ENCODE measurements around the gene KRTAP12-2.
"Not testable (repeated sequence)": the region's sequence is repeated elsewhere in the genome, so short reads cannot be mapped to it uniquely, and the experiment has no call there.

DNA sequence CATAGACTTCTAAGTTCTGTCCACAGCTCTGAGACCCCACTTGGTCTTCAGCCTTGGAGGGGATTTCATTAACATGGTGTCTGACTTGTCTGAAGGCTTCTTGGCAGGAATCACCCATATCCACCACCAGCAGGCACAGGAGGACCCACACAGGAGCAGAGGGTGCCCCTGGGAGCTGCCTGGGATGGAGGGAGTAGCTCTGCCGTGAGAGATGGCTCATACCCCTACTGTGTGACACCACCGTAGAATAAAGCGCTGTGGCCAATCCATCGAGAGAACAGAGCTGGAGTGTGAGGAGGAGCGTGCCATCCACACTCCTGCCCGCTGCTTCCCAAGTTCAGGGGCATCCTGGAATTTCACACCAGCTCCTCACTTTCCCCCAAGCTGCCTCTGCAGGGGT is 18.3 kb upstream of the KRTAP12-2 start:
- TF ChIP-seq, protein P1, sequence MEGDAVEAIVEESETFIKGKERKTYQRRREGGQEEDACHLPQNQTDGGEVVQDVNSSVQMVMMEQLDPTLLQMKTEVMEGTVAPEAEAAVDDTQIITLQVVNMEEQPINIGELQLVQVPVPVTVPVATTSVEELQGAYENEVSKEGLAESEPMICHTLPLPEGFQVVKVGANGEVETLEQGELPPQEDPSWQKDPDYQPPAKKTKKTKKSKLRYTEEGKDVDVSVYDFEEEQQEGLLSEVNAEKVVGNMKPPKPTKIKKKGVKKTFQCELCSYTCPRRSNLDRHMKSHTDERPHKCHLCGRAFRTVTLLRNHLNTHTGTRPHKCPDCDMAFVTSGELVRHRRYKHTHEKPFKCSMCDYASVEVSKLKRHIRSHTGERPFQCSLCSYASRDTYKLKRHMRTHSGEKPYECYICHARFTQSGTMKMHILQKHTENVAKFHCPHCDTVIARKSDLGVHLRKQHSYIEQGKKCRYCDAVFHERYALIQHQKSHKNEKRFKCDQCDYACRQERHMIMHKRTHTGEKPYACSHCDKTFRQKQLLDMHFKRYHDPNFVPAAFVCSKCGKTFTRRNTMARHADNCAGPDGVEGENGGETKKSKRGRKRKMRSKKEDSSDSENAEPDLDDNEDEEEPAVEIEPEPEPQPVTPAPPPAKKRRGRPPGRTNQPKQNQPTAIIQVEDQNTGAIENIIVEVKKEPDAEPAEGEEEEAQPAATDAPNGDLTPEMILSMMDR (IDR thresholded peaks at IDR 0.05): not testable (repeated sequence)
- TF ChIP-seq POLR2A (IDR thresholded peaks at IDR 0.05): not testable (repeated sequence)

Data from lower leg skin (tissue), 3 donors.